Ovary (tissue), 3 donors: Measurements from ENCODE around the gene ERV3-1.

Source experiments
- EP300 ChIP-seq: sonication (generic); formaldehyde crosslinking; IDR thresholded peaks from one replicate; pipeline ENCODE4 v1.6.1; 2017; ENCODE audit warnings: antibody characterized with exemption
- POLR2A ChIP-seq: fragments of 450-650 bp; IDR thresholded peaks from one replicate; pipeline ENCODE4 v1.6.1; 2017; ENCODE audit warnings: antibody characterized with exemption, mild to moderate bottlenecking, moderate library complexity
- TF ChIP-seq, protein P1 (sequence below), 3 donors: fragments of 450-650 bp in 2 of 3; fragments of 200-600 bp in 1 of 3; IDR thresholded peaks; one replicate each; pipeline versions ENCODE4 v1.5.1 to v1.8.0; 2016 to 2022; ENCODE audit warnings: antibody characterized with exemption in 3 of 3, mild to moderate bottlenecking in 1 of 3
- donor health status: DM: no; HTN: no; CAD: no.

DNA sequence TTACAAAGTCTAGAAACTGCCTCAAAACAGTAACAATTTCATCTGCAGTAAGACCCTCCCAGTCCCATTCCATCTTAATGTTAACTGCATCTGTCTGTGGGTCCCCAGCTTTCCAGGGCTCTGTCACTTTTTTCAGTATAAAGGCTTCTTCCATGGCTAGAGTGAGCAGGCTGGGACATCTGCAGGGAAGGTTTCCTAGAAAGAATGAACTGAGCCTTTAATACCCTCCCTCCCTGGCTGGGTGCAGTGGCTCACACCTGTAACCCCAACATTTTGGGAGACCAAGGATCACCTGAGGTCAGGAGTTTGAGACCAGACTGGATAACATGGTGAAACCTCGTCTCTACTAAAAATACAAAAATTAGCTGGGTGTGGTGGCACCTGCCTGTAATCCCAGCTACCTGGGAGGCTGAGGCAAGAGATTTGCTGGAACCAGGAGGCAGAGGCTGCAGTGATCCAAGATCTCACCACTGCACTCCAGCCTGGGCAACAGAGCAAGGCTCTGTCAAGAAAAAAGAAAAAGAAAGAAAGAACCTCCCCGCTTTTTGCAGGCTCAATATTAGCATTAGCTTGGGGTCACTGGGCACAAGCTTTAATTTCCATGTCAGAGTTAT, 3.4 kb downstream of the ERV3-1 start:
- TF ChIP-seq POLR2A (no peak), EP300 (no peak)
- TF ChIP-seq, protein P1, sequence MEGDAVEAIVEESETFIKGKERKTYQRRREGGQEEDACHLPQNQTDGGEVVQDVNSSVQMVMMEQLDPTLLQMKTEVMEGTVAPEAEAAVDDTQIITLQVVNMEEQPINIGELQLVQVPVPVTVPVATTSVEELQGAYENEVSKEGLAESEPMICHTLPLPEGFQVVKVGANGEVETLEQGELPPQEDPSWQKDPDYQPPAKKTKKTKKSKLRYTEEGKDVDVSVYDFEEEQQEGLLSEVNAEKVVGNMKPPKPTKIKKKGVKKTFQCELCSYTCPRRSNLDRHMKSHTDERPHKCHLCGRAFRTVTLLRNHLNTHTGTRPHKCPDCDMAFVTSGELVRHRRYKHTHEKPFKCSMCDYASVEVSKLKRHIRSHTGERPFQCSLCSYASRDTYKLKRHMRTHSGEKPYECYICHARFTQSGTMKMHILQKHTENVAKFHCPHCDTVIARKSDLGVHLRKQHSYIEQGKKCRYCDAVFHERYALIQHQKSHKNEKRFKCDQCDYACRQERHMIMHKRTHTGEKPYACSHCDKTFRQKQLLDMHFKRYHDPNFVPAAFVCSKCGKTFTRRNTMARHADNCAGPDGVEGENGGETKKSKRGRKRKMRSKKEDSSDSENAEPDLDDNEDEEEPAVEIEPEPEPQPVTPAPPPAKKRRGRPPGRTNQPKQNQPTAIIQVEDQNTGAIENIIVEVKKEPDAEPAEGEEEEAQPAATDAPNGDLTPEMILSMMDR (IDR thresholded peaks at IDR 0.05): no peak
